ENCODE measurements around the gene SLC12A8.

Gene SLC12A8

GRCh38 chr3:125108833-125109535 is 103.6 kb downstream of the SLC12A8 start:
- no peak for DNase-seq (ENCODE audit: low spot score)
- Histone ChIP-seq H3K27ac (no peak overlapping the region), H3K4me3 (no peak overlapping the region)
- TF ChIP-seq CTCF (IDR thresholded peaks at IDR 0.05): no peak

- no peak for TF ChIP-seq CTCF (IDR thresholded peaks at IDR 0.05)
- Histone ChIP-seq H3K27ac (peak overlapping the region in 1 of 2 donors; percentile 60), H3K4me3 (no peak overlapping the region)
- DNase-seq (ENCODE audit: low spot score): no peak
These were observed 104.5 kb downstream of the SLC12A8 start for GRCh38 chr3:125107861-125108567.

GRCh38 chr3:125107363-125107762 is 105.2 kb downstream of the SLC12A8 start:
- H3K27ac ChIP-seq: peak overlapping the region in 1 of 2 donors; percentile 60
- H3K4me3 ChIP-seq: no peak overlapping the region
- DNase-seq (ENCODE audit: low spot score): no peak

GRCh38 chr3:125105116-125105515 is 107.4 kb downstream of the SLC12A8 start:
- TF ChIP-seq CTCF (IDR thresholded peaks at IDR 0.05): no peak
- Histone ChIP-seq H3K4me3 (no peak overlapping the region), H3K27ac (no peak overlapping the region)
- no peak for DNase-seq (ENCODE audit: low spot score)

More at GRCh38 chr3:125107363-125107762, 105.2 kb downstream of the SLC12A8 start:
- TF ChIP-seq CTCF (IDR thresholded peaks at IDR 0.05): no peak

- no peak overlapping the region for H3K4me3 ChIP-seq
- TF ChIP-seq CTCF (IDR thresholded peaks at IDR 0.05): no peak
- no peak for DNase-seq (ENCODE audit: low spot score)
- no peak overlapping the region for H3K27ac ChIP-seq
These were observed 107.9 kb downstream of the SLC12A8 start for GRCh38 chr3:125104639-125105038.

GRCh38 chr3:125103406-125103805 is 109.1 kb downstream of the SLC12A8 start:
- Histone ChIP-seq H3K27ac (no peak overlapping the region), H3K4me3 (no peak overlapping the region)
- no peak for TF ChIP-seq CTCF (IDR thresholded peaks at IDR 0.05)

GRCh38 chr3:125102470-125102869 is 110.1 kb downstream of the SLC12A8 start:
- no peak for TF ChIP-seq CTCF (IDR thresholded peaks at IDR 0.05)

More at GRCh38 chr3:125103406-125103805, 109.1 kb downstream of the SLC12A8 start:
- DNase-seq (ENCODE audit: low spot score): no peak

More at GRCh38 chr3:125102470-125102869, 110.1 kb downstream of the SLC12A8 start:
- DNase-seq (ENCODE audit: low spot score): no peak
- H3K27ac ChIP-seq: no peak overlapping the region
- H3K4me3 ChIP-seq: no peak overlapping the region

Measured in coronary artery (tissue), 2 donors.